ENCODE results near the gene CNOT3. TPM values are rescaled to one million over a fixed set of nuclear protein-coding genes. Genes with fewer than 3 reads are reported as not detected.
A peak's percentile ranks its signal among the peaks of the same experiment; 100 is the strongest.
"Not testable (repeated sequence)": the region's sequence is repeated elsewhere in the genome, so short reads cannot be mapped to it uniquely, and the experiment has no call there.

CNOT3 gene
- total RNA-seq, 1 donor from 2014 or later: 44.6 TPM

DNA sequence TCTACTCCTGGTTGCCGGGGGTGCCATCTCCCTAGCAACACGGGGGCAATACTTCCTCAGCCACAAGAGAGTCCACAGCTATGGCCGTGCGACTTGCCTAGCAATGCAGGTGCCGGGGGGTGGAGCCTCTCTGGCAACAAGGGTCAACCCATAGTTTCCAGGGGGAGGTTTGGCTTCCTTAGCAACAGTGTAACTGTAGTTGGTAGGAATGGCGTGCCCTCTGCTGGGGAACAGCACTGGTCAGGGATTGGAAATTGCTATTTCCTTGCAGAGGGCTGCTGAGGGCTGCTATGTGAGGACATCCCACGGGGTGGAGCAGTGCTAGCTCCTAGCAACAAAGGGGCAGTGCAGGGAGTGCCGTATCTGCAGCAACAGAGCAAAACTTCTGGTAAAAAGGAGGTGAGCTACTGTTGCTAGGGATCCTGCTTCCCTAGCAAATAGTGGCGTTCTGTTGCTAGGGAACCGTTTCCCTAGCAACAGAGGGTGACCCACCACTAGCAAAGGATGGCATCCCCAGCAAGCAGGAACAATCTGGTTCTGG lies 42.4 kb downstream of the CNOT3 start:
- TF ChIP-seq, protein P1, sequence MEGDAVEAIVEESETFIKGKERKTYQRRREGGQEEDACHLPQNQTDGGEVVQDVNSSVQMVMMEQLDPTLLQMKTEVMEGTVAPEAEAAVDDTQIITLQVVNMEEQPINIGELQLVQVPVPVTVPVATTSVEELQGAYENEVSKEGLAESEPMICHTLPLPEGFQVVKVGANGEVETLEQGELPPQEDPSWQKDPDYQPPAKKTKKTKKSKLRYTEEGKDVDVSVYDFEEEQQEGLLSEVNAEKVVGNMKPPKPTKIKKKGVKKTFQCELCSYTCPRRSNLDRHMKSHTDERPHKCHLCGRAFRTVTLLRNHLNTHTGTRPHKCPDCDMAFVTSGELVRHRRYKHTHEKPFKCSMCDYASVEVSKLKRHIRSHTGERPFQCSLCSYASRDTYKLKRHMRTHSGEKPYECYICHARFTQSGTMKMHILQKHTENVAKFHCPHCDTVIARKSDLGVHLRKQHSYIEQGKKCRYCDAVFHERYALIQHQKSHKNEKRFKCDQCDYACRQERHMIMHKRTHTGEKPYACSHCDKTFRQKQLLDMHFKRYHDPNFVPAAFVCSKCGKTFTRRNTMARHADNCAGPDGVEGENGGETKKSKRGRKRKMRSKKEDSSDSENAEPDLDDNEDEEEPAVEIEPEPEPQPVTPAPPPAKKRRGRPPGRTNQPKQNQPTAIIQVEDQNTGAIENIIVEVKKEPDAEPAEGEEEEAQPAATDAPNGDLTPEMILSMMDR (IDR thresholded peaks at IDR 0.05): no peak
- intact Hi-C loops (cut with DNase I): no loop called here

DNA sequence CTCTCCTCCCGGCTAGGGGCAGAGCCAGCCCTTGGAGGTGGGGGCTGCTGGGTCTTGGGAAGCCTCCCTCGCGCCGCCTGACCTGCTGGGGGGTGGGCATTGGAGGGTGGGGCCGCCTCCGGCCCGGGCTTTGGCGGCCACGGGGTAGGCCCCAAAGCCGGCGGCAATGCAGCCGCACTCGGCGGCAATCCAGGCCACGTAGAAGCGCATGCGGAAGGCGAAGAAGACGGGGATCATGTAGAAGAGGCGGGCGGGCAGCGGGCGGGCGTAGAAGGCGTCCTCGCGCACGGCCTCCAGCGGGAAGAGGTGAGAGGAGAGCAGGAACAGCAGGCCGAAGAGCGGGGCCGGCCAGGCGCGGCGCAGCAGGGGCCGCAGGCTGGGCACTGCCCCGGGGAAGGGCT lies 43.1 kb downstream of the CNOT3 start:
- no peak overlapping the region for H3K27ac ChIP-seq
- H3K27me3 ChIP-seq (ENCODE audit: low read depth): no peaks in the 10 kb centered on the region
- H3K36me3 ChIP-seq: peaks cover 33% of the 10 kb centered on the region
- ATAC-seq (no peak), DNase-seq (peak; percentile 40)
- intact Hi-C loops (cut with DNase I): no loop called here
- H3K4me3 ChIP-seq: no peak overlapping the region
- H3K9me3 ChIP-seq: no peaks in the 10 kb centered on the region
- TF ChIP-seq, protein P1 (IDR thresholded peaks at IDR 0.05): no peak
- no peaks in the 10 kb centered on the region for H3K4me1 ChIP-seq

More for the DNA sequence above, 42.4 kb downstream of the CNOT3 start:
- no peaks in the 10 kb centered on the region for H3K27me3 ChIP-seq (ENCODE audit: low read depth)
- no peak overlapping the region for H3K27ac ChIP-seq
- H3K4me1 ChIP-seq: no peaks in the 10 kb centered on the region
- no peak overlapping the region for H3K4me3 ChIP-seq
- peak; percentile 47 for DNase-seq
- peak in 1 of 2 donors; percentile 36 for ATAC-seq
- peaks cover 38% of the 10 kb centered on the region for H3K36me3 ChIP-seq
- no peaks in the 10 kb centered on the region for H3K9me3 ChIP-seq

DNA sequence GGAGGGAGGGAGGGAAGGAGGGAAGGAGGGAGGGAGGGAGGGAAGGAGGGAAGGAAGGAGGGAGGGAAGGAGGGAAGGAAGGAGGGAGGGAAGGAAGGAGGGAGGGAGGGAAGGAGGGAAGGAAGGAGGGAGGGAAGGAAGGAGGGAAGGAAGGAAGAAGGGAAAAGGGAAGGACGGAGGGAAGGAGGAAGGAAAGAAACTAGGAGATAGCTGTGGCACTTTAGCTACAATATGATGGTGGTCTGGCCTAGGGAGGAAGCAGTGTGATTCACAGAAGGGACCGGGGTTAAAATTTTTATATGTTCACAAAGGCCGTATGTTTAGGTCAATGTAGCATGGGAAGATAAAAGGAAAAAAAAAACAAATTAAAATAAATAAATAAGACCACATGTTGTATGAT lies 44.3 kb downstream of the CNOT3 start:
- intact Hi-C loops (cut with DNase I): not testable (repeated sequence)
- H3K36me3 ChIP-seq: peaks cover 29% of the 10 kb centered on the region

DNA sequence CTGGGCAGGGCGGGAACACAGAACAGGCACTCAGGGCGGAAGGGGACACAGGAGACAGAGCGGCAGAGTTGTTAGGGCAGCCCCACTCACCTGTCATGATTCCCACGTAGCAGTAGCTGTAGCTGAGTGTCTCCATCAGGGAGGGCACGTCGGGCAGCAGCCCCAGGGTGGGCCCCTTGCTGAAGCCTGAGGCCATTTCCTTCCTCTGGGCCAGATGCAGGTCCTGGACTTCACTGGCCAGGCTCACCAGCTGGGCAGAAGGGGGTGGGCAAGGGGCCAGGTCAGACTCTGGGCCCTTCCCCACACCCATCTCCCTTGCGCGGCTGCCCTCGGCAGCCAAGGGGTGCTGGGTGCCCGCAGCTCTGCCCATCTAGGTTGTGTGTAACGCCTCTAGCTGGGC lies 45.9 kb downstream of the CNOT3 start:
- H3K27ac ChIP-seq: no peak overlapping the region
- intact Hi-C loops (cut with DNase I): no loop called here
- no peak for ATAC-seq
- H3K36me3 ChIP-seq: peaks cover 29% of the 10 kb centered on the region
- no peaks in the 10 kb centered on the region for H3K27me3 ChIP-seq (ENCODE audit: low read depth)
- peaks cover 5% of the 10 kb centered on the region for H3K4me1 ChIP-seq
- H3K4me3 ChIP-seq: no peak overlapping the region
- H3K9me3 ChIP-seq: no peaks in the 10 kb centered on the region
- TF ChIP-seq, protein P1 (IDR thresholded peaks at IDR 0.05): no peak
- DNase-seq: peak; percentile 28

More for the DNA sequence above, 44.3 kb downstream of the CNOT3 start:
- not testable (repeated sequence) for H3K27me3 ChIP-seq (ENCODE audit: low read depth); H3K4me3 ChIP-seq; H3K9me3 ChIP-seq; H3K4me1 ChIP-seq; ATAC-seq; DNase-seq; H3K27ac ChIP-seq

DNA sequence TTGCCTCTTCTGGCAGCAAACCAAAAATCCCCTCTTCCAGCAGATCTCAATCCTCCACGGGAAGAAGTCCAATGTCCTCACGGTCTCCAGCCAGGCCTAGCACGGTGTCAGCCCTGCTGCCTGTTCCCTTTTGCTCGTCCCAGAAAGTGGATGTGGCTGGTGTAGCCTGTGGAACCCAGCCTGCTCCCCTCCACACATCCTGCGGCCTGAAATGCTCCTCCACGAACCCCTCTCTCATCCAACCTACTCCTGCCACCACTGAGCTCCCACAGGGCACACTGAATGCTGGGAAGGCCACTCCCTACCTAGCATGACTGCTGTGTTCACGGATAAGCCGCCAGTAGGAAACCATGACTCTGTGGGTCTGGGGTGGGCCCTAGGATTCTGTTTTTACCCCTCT lies 48.8 kb downstream of the CNOT3 start:
- no peaks in the 10 kb centered on the region for H3K9me3 ChIP-seq
- H3K4me3 ChIP-seq: no peak overlapping the region
- DNase-seq (peak; percentile 20), ATAC-seq (no peak)
- H3K27me3 ChIP-seq (ENCODE audit: low read depth): no peaks in the 10 kb centered on the region
- TF ChIP-seq, protein P1 (IDR thresholded peaks at IDR 0.05): no peak
- H3K36me3 ChIP-seq: peaks cover 9% of the 10 kb centered on the region
- H3K27ac ChIP-seq: no peak overlapping the region
- intact Hi-C loops (cut with DNase I): no loop called here
- H3K4me1 ChIP-seq: peaks cover 10% of the 10 kb centered on the region

DNA sequence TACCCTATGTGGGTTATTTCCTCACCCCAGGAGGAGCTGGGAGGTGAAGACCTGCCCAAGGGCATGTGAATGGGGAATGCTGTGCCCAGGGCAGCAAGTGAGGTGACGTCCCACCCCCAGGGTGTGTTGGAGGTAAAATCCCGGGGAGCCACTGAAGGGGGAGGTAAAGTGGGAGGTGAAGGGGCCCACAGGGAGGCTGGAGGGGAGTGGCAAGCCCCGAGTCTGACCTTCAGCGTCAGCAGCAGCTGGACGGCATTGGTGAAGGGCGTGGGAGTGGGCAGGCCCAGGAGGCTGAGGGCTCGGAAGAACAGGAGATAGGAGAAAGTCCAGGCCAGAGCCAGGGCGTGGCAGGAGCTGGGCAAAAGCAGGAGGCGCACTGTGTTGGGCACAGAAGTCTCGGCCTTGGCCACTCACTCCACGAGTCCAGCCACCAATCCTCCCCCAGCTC lies 49.4 kb downstream of the CNOT3 start:
- H3K36me3 ChIP-seq: peaks cover 9% of the 10 kb centered on the region
- no peak overlapping the region for H3K27ac ChIP-seq
- intact Hi-C loops (cut with DNase I): no loop called here
- no peak for ATAC-seq
- H3K4me1 ChIP-seq: peaks cover 15% of the 10 kb centered on the region
- no peaks in the 10 kb centered on the region for H3K9me3 ChIP-seq
- no peak overlapping the region for H3K4me3 ChIP-seq
- TF ChIP-seq, protein P1 (IDR thresholded peaks at IDR 0.05): no peak
- peak; percentile 46 for DNase-seq
- no peaks in the 10 kb centered on the region for H3K27me3 ChIP-seq (ENCODE audit: low read depth)
